Transverse colon (tissue), 4 donors: ENCODE results near the gene MVD. TPM values are rescaled to one million over a fixed set of nuclear protein-coding genes. Genes with fewer than 3 reads are reported as not detected.

Experiments
- DNase-seq: peaks from one replicate; pipeline ENCODE4 v3.0.0-alpha.2; 2019
- H3K27ac ChIP-seq, 4 donors: fragments of 200-600 bp; sonication (generic); 2 replicates each; pipeline ENCODE4 v1.5.1; 2016 to 2018; ENCODE audit warnings: inconsistent platforms in 4 of 4
- H3K27me3 ChIP-seq: fragments of 200-600 bp; sonication (generic); 2 replicates; pipeline ENCODE4 v1.5.1; 2017; ENCODE audit warnings: inconsistent platforms
- H3K36me3 ChIP-seq, 4 donors: fragments of 200-600 bp; sonication (generic); 2 replicates each; pipeline ENCODE4 v1.5.1; 2017 to 2019; ENCODE audit warnings: inconsistent platforms in 4 of 4
- H3K4me1 ChIP-seq, 4 donors: fragments of 200-600 bp; sonication (generic); 2 replicates each; pipeline ENCODE4 v1.5.1; 2017 to 2020; ENCODE audit warnings: inconsistent platforms in 4 of 4
- H3K4me3 ChIP-seq, 4 donors: fragments of 200-600 bp; sonication (generic); 1 replicate in 1 of 4; 2 replicates in 3 of 4; pipeline versions ENCODE4 v1.5.1 to v1.6.1; 2017 to 2019; ENCODE audit warnings: inconsistent platforms in 4 of 4
- H3K9me3 ChIP-seq, 2 donors: fragments of 200-600 bp; sonication (generic); 2 replicates each; pipeline ENCODE4 v1.5.1; 2017 to 2019; ENCODE audit warnings: inconsistent platforms in 2 of 2
- EP300 ChIP-seq: sonication (generic); formaldehyde crosslinking; IDR thresholded peaks from one replicate; pipeline ENCODE4 v1.6.1; 2017; ENCODE audit warnings: antibody characterized with exemption, low read depth
- POLR2A ChIP-seq: fragments of 450-650 bp; IDR thresholded peaks from one replicate; pipeline ENCODE4 v1.6.1; 2016; ENCODE audit warnings: antibody characterized with exemption, mild to moderate bottlenecking, moderate library complexity
- POLR2AphosphoS5 ChIP-seq, 3 donors: sonication (generic); formaldehyde crosslinking; IDR thresholded peaks; one replicate each; pipeline ENCODE4 v1.6.1; 2016; ENCODE audit warnings: antibody characterized with exemption in 3 of 3
- WGBS, 2 donors: methylation state at CpG; one replicate each; pipeline ENCODE4 v1.1.5; 2018; ENCODE audit warnings: low coverage in 1 of 2; 5-methylcytosine and 5-hydroxymethylcytosine counted together
- in situ Hi-C, 4 donors: fragments of 200-750 bp; cut with MboI; loops; one replicate each; pipeline versions ENCODE4 v1.15.0 to v1.15.1; 2017; ENCODE audit warnings: low sequenced_read_pairs in 3 of 4, low pct_ligation_motif_present in 1 of 4, low pct_unique_long_range_greater_than_20kb in 1 of 4
- intact Hi-C: fragments of 100-400 bp; cut with DNase I; formaldehyde crosslinking; loops from one replicate; pipeline ENCODE4 v1.15.1; 2023; ENCODE audit warnings: low total_unique reads
- total RNA-seq, 4 donors: library from RNA; depleted of rRNA; stranded (reverse); fragments of >200 nt; gene quantifications; one replicate each; pipeline ENCODE4 v1.1.0, GENCODE V29; 2016
- TF ChIP-seq, protein P1 (sequence below), 5 experiments: fragments of 200-600 bp in 3 of 5; fragments of 450-650 bp in 2 of 5; sonication (generic) in 3 of 5; IDR thresholded peaks; 1 replicate in 2 of 5; 2 replicates in 3 of 5; pipeline ENCODE4 v1.5.1; 2016 to 2017; ENCODE audit warnings: antibody characterized with exemption in 5 of 5, inconsistent platforms in 3 of 5, mild to moderate bottlenecking in 2 of 5, moderate library complexity in 1 of 5

MVD gene
- total RNA-seq, 4 donors from 2014 or later = 20.5 to 75.6 (median 47.3) TPM

- no peak overlapping the region for H3K4me3 ChIP-seq
- TF ChIP-seq, protein P1, sequence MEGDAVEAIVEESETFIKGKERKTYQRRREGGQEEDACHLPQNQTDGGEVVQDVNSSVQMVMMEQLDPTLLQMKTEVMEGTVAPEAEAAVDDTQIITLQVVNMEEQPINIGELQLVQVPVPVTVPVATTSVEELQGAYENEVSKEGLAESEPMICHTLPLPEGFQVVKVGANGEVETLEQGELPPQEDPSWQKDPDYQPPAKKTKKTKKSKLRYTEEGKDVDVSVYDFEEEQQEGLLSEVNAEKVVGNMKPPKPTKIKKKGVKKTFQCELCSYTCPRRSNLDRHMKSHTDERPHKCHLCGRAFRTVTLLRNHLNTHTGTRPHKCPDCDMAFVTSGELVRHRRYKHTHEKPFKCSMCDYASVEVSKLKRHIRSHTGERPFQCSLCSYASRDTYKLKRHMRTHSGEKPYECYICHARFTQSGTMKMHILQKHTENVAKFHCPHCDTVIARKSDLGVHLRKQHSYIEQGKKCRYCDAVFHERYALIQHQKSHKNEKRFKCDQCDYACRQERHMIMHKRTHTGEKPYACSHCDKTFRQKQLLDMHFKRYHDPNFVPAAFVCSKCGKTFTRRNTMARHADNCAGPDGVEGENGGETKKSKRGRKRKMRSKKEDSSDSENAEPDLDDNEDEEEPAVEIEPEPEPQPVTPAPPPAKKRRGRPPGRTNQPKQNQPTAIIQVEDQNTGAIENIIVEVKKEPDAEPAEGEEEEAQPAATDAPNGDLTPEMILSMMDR (IDR thresholded peaks at IDR 0.05) = no peak
- TF ChIP-seq EP300 = no peak
- TF ChIP-seq POLR2AphosphoS5 (IDR thresholded peaks at IDR 0.05) = no peak
- H3K27me3 ChIP-seq = no peaks in the 10 kb centered on the region
- in situ Hi-C loops (no loop called here), intact Hi-C loops (no loop called here)
- H3K27ac ChIP-seq = no peak overlapping the region
- peaks cover 0 to 32% (median 14%) of the 10 kb centered on the region in 4 donors for H3K36me3 ChIP-seq
- no peaks in the 10 kb centered on the region for H3K9me3 ChIP-seq
- WGBS, 2 donors = 77% methylated on average over 17 of the region's 17 CpGs; no CpG with 5 or more reads in 1 of the 2 donors
- no peak for DNase-seq
- peaks cover 0 to under 1% (median 0%) of the 10 kb centered on the region in 4 donors for H3K4me1 ChIP-seq
These were observed 37.8 kb downstream of the MVD start for GRCh38 chr16:88624977-88625576.

DNA sequence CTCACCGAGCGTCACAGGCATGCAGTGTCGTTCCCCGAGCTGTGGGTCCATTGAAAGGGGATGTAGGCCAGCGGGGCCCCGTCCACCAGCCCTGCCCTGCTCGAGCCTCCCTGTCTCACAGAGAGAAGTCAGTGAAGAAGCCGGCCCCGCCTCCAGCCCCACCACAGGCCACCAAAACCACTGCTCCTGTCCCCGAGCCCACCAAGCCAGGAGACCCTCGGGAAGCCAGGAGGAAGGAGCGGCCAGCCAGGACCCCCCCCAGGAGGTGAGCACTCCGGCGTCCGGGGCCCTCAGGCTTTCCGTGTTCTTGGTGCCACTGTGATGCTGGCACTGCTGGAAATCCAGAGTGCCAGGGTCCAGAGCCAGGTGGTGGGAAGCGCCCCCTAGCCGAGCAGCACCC is 38.4 kb downstream of the MVD start:
- 96% methylated on average over 12 of the region's 18 CpGs; no CpG with 5 or more reads in 1 of the 2 donors for WGBS, 2 donors
- peaks cover 0 to 4% (median 0%) of the 10 kb centered on the region in 4 donors for H3K4me1 ChIP-seq
- H3K36me3 ChIP-seq = peaks cover 0 to 28% (median 11%) of the 10 kb centered on the region in 4 donors
- no peak overlapping the region for H3K27ac ChIP-seq
- no peak for TF ChIP-seq POLR2AphosphoS5 (IDR thresholded peaks at IDR 0.05)
- TF ChIP-seq EP300 = no peak
- TF ChIP-seq, protein P1 (IDR thresholded peaks at IDR 0.05) = no peak
- TF ChIP-seq POLR2A = no peak
- intact Hi-C loops = no loop called here
- H3K27me3 ChIP-seq = no peaks in the 10 kb centered on the region
- no peak for DNase-seq
- no peak overlapping the region for H3K4me3 ChIP-seq
- no peaks in the 10 kb centered on the region for H3K9me3 ChIP-seq
- in situ Hi-C loops = no loop called here

DNA sequence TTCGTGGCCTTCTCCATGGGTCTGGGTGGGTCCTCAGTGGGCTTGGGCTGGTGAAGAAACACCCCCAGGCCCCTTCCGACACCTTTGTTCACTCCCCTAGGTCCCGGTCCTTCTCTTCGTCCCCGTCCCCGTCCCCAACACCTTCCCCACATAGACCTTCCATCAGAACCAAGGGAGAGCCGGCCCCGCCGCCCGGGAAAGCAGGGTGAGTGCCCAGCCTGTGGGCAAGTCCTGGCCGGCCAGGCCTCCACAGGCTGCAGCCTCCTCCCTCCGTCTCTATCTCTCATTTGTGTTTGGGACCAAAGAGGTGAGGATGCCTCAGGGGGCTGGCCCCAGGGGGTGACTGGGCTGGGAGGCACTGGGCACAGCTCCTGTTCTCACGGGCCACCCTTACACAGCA is 39.0 kb downstream of the MVD start:
- H3K36me3 ChIP-seq = peaks cover 0 to 27% (median 11%) of the 10 kb centered on the region in 4 donors
- in situ Hi-C loops = no loop called here

GRCh38 chr16:88622866-88623265 is 40.0 kb downstream of the MVD start:
- Histone ChIP-seq H3K4me3 (no peak overlapping the region), H3K27me3 (no peaks in the 10 kb centered on the region), H3K36me3 (peaks cover 0 to 27% (median 11%) of the 10 kb centered on the region in 4 donors), H3K27ac (no peak overlapping the region), H3K4me1 (peaks cover 0 to 20% (median 8%) of the 10 kb centered on the region in 4 donors), H3K9me3 (no peaks in the 10 kb centered on the region)
- TF ChIP-seq POLR2AphosphoS5 (IDR thresholded peaks at IDR 0.05) (no peak), POLR2A (no peak), EP300 (no peak)
- TF ChIP-seq, protein P1 (IDR thresholded peaks at IDR 0.05) = no peak
- WGBS, 2 donors = 98% methylated on average over 29 of the region's 29 CpGs; no CpG with 5 or more reads in 1 of the 2 donors
- intact Hi-C loops = no loop called here
- DNase-seq = no peak
- in situ Hi-C loops = no loop called here

More for the DNA sequence above, 39.0 kb downstream of the MVD start:
- no peak for DNase-seq
- Histone ChIP-seq H3K27me3 (no peaks in the 10 kb centered on the region), H3K4me1 (peaks cover 0 to 10% (median 0%) of the 10 kb centered on the region in 4 donors), H3K9me3 (no peaks in the 10 kb centered on the region), H3K27ac (no peak overlapping the region), H3K4me3 (no peak overlapping the region)
- WGBS, 2 donors = 94 to 100% methylated on average over 4 to 13 of the region's 13 CpGs
- intact Hi-C loops = no loop called here
- no peak for TF ChIP-seq POLR2A
- no peak for TF ChIP-seq POLR2AphosphoS5 (IDR thresholded peaks at IDR 0.05)
- TF ChIP-seq, protein P1 (IDR thresholded peaks at IDR 0.05) = no peak
